GM18519 (cell line): ENCODE measurements around the gene POR.

Experiments
- ATAC-seq: cut with Tn5 transposase; IDR thresholded peaks from one replicate; pipeline ENCODE4 v1.9.1; 2021; ENCODE audit warnings: mild to moderate bottlenecking, moderate library complexity; ENCODE audit not compliant: unreplicated experiment, low FRiP score

Gene POR

DNA sequence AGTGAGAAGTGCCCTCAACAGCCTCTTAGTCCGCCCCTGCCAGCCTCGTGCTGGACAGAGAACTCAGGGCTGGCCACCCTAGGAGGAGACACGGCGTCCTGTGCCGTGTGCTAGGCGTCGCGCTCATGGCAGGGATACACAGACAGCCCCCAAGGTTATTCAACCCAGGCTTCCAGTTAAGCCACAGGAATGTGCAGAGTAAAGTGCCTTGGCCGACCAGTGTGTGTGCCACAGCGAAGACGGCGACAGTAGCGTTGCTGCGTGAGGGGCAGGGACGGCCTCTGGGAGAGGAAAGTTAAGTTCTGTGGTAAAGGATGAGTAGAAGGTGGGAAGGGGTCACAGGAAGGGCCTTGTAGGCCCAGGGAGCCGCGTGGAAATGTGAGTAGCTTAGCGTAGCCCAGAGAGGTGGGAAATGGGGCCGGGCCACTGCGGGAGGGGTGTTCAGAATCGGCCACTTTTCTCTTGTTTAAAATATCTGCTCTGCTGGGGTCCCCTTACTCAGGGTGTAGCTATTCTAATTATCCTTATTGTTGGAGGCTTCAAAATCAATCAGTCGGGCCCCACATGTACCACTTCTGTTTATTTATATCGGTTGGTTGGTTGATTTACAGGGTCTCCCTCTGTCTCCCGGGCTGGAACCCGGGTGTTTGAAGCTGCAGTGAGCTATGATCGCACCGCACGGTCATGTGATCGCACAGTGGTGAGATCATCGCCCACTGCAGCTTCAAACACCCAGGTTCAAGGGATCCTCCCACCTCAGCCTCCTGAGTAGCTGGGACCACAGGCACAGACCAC lies 54.9 kb downstream of the POR start:
- ATAC-seq, result no peak

DNA sequence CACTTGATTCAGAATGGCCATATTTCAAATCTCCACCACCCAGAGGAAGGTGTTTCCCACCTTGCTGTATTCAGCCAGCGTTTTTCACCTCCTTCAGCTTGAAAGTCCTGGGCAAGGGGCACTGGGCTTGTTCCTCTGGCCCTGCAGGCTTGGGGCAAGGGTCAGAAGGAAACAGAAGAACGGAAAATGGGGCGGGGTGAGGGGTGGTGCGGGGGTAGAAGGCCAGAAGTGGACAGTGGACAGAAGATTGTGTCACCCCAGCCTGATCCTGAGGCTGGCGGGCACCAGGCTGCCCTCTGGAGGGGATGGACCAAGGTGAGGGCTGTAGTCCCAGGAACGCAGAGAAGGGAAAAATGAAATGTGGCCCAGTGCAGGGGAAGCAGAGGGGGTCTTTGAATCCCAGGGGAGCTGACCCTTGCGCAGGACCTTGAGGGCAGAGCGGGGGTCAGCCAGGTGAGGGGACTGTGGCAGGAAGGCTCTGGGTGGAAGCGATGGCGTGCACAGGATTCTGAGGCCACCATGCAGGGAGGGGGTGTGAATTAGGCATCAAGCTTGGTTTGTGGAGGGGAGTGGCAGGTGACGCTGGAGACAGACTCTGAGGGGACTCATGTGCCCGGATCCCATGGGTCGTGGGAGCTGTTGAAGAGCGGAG lies 56.5 kb downstream of the POR start:
- no peak for ATAC-seq

DNA sequence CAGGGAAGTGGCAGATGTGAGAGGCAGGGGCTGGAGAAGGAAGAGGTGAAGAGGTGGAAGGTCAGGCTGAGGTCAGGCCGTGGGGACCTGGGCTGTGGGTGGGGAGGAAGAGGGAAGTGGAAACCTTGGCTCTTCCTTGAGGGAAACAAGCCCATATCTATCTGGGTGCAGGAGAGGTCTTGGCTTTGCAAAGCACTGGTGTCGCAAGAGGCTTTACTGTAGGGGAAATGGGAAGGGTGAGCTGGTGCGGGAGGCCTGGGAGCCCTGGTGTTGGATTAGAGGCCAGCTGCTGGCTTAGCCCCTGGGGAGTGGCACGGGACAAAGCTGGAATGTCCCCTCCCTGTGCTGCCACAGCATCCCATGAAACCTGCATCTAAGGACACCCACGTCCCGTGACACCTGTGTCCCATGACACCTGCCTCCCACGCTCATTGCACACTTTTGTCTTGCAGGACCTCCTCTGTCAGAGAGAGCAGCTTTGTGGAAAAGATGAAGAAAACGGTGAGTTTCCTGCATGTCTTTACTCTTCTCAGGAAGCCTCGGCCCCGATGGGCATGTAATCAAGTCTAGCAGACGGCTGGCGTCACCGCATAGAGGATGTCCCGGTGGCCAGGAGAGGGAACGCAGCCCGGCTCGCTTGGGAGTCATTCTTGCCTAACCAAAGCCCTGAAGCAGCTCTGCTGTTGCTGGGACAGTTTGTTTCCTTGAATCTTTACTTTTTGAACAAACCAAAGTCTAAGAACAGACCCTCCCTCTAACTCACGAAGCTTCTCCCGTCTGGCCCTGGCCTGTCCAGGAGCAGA lies 57.2 kb downstream of the POR start:
- ATAC-seq, result no peak

DNA sequence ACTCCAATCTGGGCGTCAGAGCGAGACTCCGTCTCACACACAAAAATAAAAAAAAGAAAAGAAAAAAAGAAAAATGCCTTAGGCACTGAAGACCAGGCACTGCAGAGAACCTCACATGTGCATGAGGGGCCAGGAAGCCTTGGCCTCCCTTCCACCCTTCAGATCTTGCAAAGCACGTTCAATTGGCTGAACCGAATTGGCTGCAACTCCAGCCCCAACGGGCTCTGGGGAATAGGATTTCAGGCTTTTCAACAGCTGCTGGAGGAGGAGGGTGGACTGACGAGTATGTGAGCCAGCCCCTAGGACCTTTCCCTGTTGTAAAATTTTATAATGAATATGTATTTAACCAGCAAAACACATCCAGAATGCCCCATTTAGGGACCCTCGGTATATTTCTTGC lies 62.8 kb downstream of the POR start:
- ATAC-seq, result no peak

DNA sequence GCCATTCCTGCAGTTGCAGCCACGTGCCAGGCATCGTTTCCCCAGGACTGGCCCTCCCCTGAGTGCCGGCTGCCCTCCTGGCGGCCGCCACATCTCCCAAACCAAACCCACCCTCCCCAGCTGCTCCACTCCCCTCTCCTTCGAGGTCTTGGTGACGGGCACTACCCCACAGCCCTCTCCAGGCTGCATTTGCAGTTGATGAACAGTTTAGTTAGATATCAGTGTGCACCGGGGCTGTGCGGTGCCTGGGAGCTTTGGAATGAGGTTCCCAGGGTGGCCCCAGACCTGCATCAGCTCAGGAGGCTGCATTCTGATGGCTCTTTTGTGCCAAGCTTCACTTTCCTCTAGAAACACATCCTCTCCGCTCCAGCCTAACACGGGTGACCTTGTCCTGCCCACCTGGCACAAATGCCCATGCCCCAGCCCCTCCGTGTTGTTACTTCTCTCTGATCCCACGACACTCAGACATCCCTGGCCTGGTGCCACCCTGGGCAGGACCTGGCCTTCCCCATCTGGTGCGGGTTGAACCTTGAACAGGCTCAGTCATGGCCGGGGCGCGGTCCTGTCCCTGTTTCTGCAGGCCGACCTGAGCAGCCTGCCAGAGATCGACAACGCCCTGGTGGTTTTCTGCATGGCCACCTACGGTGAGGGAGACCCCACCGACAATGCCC lies 64.9 kb downstream of the POR start:
- ATAC-seq, result no peak

DNA sequence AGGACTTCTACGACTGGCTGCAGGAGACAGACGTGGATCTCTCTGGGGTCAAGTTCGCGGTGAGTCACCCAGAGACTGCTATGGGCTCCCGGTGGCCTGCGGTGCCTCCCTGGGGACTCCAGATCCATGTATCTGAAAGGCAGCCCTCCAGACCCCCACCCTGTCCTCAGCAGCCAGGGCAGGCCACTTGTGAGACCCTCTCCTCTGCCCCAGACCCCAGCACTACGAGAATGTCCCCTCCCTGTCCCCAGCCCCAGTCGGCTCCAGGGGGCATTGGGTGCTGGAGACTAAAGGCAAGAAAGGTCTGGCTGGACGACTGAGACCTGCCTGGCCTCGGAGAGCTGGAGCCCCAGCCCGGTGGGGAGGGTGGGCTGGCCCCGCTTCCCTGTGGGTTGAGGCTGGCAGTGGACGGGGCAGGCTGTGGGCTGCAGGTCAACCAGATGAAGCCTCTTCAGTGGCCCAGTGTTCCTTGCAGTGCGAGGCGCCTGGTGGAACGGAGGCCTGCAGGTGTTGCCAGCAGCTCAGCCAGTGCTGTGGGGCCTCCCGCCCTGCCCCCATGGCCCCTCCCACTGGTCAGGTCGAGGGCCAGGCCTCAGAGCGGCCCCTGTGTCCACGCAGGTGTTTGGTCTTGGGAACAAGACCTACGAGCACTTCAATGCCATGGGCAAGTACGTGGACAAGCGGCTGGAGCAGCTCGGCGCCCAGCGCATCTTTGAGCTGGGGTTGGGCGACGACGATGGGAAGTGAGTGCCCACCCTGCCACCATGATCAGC lies 65.7 kb downstream of the POR start:
- no peak for ATAC-seq

DNA sequence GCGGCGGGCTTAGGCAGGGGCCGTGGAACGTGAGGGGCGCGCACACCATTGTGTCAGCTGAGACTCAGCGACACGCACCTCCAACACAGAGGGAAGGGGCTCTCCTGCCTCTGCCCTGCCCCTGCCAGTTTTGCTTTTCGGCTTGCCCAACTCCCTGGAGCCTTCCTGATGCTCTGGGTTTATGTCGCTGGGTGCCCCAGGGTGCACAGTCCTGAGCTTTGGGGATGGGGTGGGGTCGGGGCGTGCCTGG lies 66.2 kb downstream of the POR start:
- ATAC-seq, result no peak

DNA sequence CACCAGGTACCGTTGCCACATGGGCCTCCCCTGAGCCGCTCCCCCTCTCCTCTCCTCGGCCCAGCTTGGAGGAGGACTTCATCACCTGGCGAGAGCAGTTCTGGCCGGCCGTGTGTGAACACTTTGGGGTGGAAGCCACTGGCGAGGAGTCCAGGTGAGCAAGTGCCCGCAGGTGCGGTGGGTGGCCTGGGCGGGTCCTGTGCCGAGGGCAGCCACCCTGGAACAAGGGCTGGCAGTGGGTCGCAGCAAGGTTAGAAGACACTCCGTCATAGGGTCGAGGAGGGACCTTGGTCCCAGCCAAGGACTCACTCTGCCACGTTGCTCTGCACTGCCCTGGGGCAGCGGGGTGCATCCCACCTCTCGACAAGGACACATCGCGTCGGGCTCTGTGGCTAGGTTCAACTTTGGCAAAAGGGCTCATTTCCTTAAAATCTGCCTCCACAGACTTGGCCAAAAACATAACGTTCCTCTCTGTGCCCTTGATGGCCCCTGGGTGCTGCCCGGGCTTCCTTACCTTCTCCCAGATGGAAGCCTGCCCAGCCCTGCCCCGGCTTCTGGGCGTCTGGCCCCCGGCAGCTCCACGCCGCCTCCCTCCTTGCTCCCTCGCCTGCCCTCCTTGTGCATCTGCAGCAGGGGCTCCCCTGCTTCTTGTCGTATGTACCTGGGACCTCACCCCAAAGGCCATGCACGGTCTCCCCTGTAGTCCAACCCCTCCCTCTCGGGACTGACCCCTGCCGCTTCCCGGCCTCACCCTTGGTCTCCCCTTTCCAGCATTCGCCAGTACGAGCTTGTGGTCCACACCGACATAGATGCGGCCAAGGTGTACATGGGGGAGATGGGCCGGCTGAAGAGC lies 66.7 kb downstream of the POR start:
- no peak for ATAC-seq

DNA sequence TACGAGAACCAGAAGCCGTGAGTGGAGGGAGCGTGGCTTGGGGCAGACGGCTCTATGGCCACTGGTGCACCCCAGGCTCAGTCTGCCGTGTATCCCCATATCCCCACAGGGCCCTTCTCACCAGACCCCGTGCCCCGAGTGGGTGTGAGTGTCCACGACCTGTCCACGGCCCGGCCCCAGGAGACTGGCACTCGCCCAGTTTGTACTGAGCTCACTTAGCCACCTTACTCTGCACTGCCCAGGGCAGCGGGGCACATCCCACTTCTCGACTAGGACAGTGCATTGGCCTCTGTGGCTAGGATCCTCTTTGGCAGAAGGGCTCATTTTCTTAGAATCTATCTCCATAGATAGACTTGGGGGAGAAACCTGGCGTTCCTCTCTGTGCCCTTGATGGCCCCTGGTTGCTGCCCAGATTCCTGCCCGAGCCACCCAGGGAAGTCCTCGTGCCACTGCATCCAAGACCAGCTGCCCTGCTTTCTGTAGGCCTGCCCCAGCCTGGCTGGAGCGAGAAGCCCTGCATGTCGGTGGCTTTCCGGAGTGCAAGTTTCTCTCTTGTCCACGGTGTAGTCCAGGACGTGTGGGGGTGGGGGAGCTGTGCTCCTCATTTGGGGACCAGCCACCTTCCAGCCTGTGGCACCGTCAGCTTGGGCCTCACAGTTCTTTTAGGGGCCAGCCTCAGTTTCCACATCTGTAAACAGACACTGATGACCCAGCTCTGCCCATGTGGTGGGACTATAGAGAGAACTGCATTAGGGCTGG lies 67.5 kb downstream of the POR start:
- ATAC-seq, result no peak

DNA sequence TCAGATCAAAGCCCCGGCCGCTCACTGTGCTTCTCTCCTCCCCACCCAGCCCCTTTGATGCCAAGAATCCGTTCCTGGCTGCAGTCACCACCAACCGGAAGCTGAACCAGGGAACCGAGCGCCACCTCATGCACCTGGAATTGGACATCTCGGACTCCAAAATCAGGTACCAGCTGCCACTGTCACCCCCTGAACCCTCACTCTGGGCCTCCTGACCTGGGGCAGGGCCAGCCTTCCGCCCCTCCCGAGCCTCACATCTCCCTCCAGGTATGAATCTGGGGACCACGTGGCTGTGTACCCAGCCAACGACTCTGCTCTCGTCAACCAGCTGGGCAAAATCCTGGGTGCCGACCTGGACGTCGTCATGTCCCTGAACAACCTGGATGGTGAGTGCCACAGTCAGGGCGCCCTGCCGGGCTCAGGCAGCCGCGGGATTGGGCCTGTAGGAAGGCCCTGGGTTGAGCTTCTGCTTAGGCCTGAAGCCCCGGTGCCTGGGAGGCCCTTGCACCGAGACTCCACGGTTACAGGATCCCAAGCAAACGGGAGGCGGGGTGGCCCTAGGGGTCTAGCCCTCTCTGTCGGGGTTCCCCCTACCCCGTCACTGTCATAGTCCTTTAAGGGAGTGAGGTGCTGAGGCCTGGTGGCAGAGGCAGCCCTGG lies 68.6 kb downstream of the POR start:
- no peak for ATAC-seq

DNA sequence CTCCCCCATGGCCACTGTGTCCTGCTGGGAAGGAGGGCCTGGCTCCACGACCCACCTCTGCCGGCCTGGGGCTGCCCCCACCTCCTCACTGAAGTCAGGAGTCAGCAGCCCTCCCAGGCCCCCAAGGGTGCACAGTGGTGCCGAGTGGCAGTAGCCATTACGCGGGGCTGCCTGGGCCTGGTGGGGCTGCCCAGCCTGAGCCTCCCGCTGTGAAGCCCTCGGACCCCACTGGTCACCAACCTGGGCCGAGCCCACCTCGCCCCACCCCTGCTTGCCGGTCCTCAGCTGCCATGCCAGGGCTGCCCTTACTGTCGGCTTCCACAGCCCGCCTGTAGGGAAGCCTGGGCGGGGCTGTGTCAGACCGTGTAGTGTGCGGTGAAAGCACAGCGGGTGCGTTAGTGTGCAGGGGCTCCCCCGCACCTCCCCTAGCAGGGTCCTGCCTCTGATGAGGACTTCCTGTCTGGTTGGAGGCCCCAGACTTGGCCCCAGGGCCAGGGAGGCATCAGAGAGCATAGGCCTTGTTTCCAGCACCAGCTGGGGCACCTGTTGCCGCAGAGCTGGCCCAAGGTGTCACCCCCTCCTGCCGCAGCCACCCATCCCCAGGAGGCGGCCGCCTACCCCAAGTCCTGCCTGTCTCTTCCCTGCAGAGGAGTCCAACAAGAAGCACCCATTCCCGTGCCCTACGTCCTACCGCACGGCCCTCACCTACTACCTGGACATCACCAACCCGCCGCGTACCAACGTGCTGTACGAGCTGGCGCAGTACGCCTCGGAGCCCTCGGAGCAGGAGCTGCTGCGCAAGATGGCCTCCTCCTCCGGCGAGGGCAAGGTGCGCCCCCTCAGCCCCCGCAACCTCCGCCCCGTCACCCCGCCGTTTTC lies 69.4 kb downstream of the POR start:
- no peak for ATAC-seq

DNA sequence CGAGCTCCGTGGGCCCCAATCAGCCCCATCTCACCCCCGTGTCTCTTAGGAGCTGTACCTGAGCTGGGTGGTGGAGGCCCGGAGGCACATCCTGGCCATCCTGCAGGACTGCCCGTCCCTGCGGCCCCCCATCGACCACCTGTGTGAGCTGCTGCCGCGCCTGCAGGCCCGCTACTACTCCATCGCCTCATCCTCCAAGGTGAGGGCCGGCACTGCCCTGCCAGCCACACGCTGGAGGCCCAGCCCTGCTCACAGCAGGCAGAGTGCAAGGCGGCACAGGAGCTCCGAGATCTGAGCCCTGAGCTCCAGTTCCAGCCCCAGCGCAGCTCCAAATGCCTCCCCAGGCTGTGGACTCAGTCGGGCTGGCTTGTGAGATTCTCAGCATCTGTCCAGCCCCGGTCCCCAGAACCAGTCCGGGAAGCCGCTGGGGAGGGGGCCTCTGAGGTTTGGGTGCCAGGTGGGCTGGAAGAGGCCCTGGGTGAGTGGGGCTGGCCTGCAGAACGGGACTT lies 70.1 kb downstream of the POR start:
- no peak for ATAC-seq

DNA sequence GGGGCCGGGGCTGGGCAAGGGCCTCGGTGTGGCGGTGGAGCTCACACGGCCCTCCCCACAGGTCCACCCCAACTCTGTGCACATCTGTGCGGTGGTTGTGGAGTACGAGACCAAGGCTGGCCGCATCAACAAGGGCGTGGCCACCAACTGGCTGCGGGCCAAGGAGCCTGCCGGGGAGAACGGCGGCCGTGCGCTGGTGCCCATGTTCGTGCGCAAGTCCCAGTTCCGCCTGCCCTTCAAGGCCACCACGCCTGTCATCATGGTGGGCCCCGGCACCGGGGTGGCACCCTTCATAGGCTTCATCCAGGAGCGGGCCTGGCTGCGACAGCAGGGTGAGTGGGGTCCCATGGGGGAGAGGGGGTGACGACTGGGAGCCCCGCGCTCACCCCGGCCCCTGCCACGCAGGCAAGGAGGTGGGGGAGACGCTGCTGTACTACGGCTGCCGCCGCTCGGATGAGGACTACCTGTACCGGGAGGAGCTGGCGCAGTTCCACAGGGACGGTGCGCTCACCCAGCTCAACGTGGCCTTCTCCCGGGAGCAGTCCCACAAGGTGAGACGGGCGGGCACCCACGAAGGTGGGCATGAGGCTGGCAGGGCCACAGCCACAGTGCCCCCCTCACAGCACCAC lies 70.7 kb downstream of the POR start:
- ATAC-seq, result no peak

DNA sequence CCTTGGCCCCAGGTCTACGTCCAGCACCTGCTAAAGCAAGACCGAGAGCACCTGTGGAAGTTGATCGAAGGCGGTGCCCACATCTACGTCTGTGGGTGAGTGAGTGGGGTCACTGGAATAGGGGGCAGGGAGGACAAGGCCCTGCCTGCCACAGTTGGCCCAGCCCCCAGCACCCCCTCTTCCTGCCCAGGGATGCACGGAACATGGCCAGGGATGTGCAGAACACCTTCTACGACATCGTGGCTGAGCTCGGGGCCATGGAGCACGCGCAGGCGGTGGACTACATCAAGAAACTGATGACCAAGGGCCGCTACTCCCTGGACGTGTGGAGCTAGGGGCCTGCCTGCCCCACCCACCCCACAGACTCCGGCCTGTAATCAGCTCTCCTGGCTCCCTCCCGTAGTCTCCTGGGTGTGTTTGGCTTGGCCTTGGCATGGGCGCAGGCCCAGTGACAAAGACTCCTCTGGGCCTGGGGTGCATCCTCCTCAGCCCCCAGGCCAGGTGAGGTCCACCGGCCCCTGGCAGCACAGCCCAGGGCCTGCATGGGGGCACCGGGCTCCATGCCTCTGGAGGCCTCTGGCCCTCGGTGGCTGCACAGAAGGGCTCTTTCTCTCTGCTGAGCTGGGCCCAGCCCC lies 71.3 kb downstream of the POR start:
- no peak for ATAC-seq

DNA sequence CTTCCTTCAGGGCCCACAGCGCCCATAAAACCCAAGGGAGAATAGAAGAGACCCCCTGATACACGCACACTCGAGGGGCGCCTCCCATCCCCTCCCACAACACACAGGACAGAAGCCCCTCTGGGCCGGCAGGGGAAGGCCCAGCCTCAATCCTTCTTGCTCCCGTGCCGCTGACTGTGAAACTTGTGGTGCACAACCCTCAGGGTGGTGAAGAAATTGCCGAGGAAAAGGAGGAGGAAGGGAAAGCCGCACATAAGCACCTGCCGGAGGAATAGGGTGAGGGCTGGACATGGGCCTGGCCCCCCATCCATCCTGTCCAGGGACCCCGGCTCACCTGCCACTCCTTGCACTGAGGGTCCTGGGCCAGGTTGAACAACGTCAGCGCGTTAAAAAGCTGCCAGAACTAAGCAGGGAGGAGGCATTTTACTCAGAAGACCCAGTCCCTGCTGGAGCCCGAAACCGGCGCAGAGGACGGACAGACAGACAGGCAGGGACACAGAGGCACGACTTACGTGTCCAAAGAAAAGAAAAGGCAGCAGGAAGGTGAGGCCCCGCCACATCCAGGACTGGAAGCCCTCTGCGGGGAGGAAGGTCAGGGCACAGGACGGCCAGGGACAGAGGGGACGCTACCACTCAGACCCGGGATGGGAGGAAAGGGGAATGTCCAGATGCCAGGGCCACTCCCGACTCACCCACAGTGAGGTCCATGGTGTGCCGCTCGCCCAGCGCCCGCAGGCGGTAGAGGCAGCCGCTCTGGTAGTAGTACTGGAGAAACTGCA lies 72.3 kb downstream of the POR start:
- ATAC-seq, result no peak
